ENCODE data around the gene TTL. TPM values are rescaled to one million over a fixed set of nuclear protein-coding genes. Genes with fewer than 3 reads are reported as not detected.
A peak's percentile ranks its signal among the peaks of the same experiment; 100 is the strongest.

The TTL gene
- total and polyA plus RNA-seq, 3 experiments from 2014 or later = 4.6 to 46.1 (median 45.9) TPM

DNA sequence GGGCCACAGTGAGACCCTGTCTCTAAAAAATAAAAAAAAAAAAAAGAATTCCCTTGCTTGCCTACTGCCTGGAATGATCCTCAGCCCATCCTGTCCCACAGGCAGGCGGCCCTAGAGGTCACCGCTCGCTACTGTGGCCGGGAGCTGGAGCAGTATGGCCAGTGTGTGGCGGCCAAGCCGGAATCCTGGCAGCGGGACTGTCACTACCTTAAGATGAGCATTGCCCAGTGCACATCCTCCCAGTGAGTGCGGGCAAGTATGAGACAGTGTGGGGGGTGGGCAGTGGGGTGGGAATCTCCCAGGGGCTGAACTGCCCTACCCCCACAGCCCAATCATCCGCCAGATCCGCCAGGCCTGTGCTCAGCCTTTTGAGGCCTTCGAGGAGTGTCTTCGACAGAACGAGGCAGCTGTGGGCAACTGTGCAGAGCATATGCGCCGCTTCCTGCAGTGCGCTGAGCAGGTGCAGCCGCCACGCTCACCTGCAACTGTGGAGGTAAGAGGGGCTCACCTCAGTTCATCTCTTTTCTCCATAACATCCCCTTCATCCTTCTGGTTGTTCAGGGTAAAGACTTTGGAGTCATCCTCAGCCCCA is 104.0 kb downstream of the TTL start:
- Histone ChIP-seq H3K9me3 (ENCODE audit: low read length) (no peaks in the 10 kb centered on the region), H3K36me3 (ENCODE audit: insufficient read depth, low read length) (peaks cover 7% of the 10 kb centered on the region), H3K27me3 (ENCODE audit: insufficient read depth, low read length, poor library complexity, severe bottlenecking) (no peaks in the 10 kb centered on the region), H3K27ac (ENCODE audit: low read depth, low read length) (no peak overlapping the region), H3K4me1 (ENCODE audit: insufficient read depth, low read length) (peaks cover 29% of the 10 kb centered on the region), H3K4me3 (ENCODE audit: low read length) (no peak overlapping the region)
- Mint-ChIP-seq H3K4me3 (peak overlapping the region in 5 of 7 donors; percentile 9 to 98 (median 69)), H3K27me3 (no peaks in the 10 kb centered on the region), H3K36me3 (peaks cover 12 to 42% (median 14%) of the 10 kb centered on the region in 3 donors), H3K27ac (peak overlapping the region in 1 of 8 donors; percentile 90), H3K4me1 (peaks cover 30 to 42% (median 39%) of the 10 kb centered on the region in 3 donors), H3K9me3 (no peaks in the 10 kb centered on the region)
- POLR2A ChIA-PET = no interaction called here
- DNase-seq = no peak
- CTCF ChIA-PET = interaction anchor here (4.4 kb wide), 1 partner anchor 13 kb away, joined by 28 read pairs; no protein-coding TSS in a partner anchor

DNA sequence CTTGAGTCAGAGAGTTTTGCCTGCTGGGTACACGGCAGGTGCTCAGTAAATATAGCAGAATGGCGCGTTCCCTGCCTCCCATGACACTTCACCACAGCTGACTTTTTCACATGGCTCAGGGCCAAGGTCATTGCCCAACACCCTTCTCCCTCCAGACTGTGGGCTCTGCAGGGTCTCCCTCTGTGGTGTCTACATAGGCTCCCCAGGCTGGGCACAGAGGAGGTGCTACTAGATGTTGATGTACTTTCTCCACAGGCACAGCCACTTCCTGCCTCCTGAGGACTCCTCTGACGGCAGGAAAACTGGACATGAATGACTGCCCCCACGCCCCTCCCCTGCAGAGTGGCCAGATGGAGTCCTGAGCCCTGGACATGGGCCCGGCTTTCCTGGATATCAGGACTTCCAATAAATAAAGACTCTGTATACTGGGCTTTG is 106.7 kb downstream of the TTL start:
- Histone ChIP-seq H3K4me1 (ENCODE audit: insufficient read depth, low read length) (peaks cover 22% of the 10 kb centered on the region), H3K27me3 (ENCODE audit: insufficient read depth, low read length, poor library complexity, severe bottlenecking) (no peaks in the 10 kb centered on the region), H3K36me3 (ENCODE audit: insufficient read depth, low read length) (peaks cover 7% of the 10 kb centered on the region), H3K27ac (ENCODE audit: low read depth, low read length) (no peak overlapping the region), H3K4me3 (ENCODE audit: low read length) (no peak overlapping the region), H3K9me3 (ENCODE audit: low read length) (no peaks in the 10 kb centered on the region)
- no peaks in the 10 kb centered on the region for H3K9me3 Mint-ChIP-seq
- peak overlapping the region in 1 of 8 donors; percentile 59 for H3K27ac Mint-ChIP-seq
- H3K4me1 Mint-ChIP-seq = peaks cover 26 to 30% (median 27%) of the 10 kb centered on the region in 3 donors
- no peak for DNase-seq
- no peak overlapping the region for H3K4me3 Mint-ChIP-seq
- CTCF ChIA-PET = interaction anchor here (4.4 kb wide), 1 partner anchor 10 kb away, joined by 28 read pairs; no protein-coding TSS in a partner anchor
- peaks cover 14 to 50% (median 16%) of the 10 kb centered on the region in 3 donors for H3K36me3 Mint-ChIP-seq
- no peaks in the 10 kb centered on the region for H3K27me3 Mint-ChIP-seq
- POLR2A ChIA-PET = no interaction called here

Other genes with a start within 250 kb of the TTL start
- gene ZC3H8, start 227.1 kb upstream of the TTL start, total RNA-seq = 10 to 100 TPM; 29.7 to 32.0 TPM
- gene ZC3H8, start 227.1 kb upstream of the TTL start, polyA plus RNA-seq = 13.4 TPM
- gene ZC3H6, start 206.6 kb upstream of the TTL start, total RNA-seq = 1 to 10 TPM; 7.2 to 7.5 TPM
- gene ZC3H6, start 206.6 kb upstream of the TTL start, polyA plus RNA-seq = 9.6 TPM
- 10 to 100 TPM; 15.5 to 19.3 TPM for gene RGPD8, start 48.5 kb upstream of the TTL start, total RNA-seq
- gene RGPD8, start 48.5 kb upstream of the TTL start, polyA plus RNA-seq = 2.2 TPM
- gene POLR1B, start 60.3 kb downstream of the TTL start, total RNA-seq = 10 to 100 TPM; 67.1 to 78.4 TPM
- 24.3 TPM for gene POLR1B, start 60.3 kb downstream of the TTL start, polyA plus RNA-seq
- 10 to 100 TPM; 33.1 to 36.6 TPM for gene CHCHD5, start 102.5 kb downstream of the TTL start, total RNA-seq
- gene CHCHD5, start 102.5 kb downstream of the TTL start, polyA plus RNA-seq = 41.8 TPM
- 100 to 1,000 TPM; 102 to 105 TPM for gene SLC20A1, start 163.8 kb downstream of the TTL start, total RNA-seq
- gene SLC20A1, start 163.8 kb downstream of the TTL start, polyA plus RNA-seq = 68.0 TPM
- not detected for gene NT5DC4, start 238.9 kb downstream of the TTL start, total RNA-seq
- not detected for gene NT5DC4, start 238.9 kb downstream of the TTL start, polyA plus RNA-seq